Spleen (tissue), 11 donors: Measurements from ENCODE around the gene WDR82. TPM values are rescaled to one million over a fixed set of nuclear protein-coding genes. Genes with fewer than 3 reads are reported as not detected.

ENCODE experiments used
- DNase-seq: peaks from one replicate; pipeline ENCODE4 v3.0.0-alpha.2; 2020
- H3K27ac ChIP-seq, 8 donors: fragments of 200-600 bp; sonication (generic) in 7 of 8; 1 replicate in 4 of 8; 2 replicates in 4 of 8; pipeline versions ENCODE4 v1.5.0 to v1.8.0; 2016 to 2021; ENCODE audit warnings: inconsistent platforms in 4 of 8, mild to moderate bottlenecking in 4 of 8, moderate library complexity in 1 of 8
- H3K27me3 ChIP-seq, 7 donors: fragments of 200-600 bp; sonication (generic) in 6 of 7; replicated peaks in 1 of 7; 1 replicate in 4 of 7; 2 replicates in 3 of 7; pipeline versions ENCODE4 v1.5.0 to v1.8.0; 2016 to 2021; ENCODE audit warnings: inconsistent platforms in 3 of 7, mild to moderate bottlenecking in 1 of 7
- H3K36me3 ChIP-seq, 6 donors: fragments of 200-600 bp; sonication (generic) in 5 of 6; 1 replicate in 4 of 6; 2 replicates in 2 of 6; pipeline versions ENCODE4 v1.5.0 to v1.8.0; 2016 to 2021; ENCODE audit warnings: inconsistent platforms in 2 of 6
- H3K4me1 ChIP-seq, 6 donors: fragments of 200-600 bp; sonication (generic) in 5 of 6; 1 replicate in 3 of 6; 2 replicates in 3 of 6; pipeline versions ENCODE4 v1.5.0 to v1.8.0; 2016 to 2021; ENCODE audit warnings: inconsistent platforms in 3 of 6
- H3K4me3 ChIP-seq, 8 donors: fragments of 200-600 bp; sonication (generic) in 7 of 8; 1 replicate in 4 of 8; 2 replicates in 4 of 8; pipeline versions ENCODE4 v1.5.0 to v1.8.0; 2016 to 2021; ENCODE audit warnings: inconsistent platforms in 4 of 8, mild to moderate bottlenecking in 4 of 8, moderate library complexity in 2 of 8
- H3K9me3 ChIP-seq, 8 donors: fragments of 200-600 bp; sonication (generic) in 7 of 8; 1 replicate in 4 of 8; 2 replicates in 4 of 8; pipeline versions ENCODE4 v1.5.0 to v1.8.0; 2016 to 2021; ENCODE audit warnings: inconsistent platforms in 4 of 8
- CTCF ChIP-seq, 11 experiments: fragments of 200-600 bp in 7 of 11; fragments of 450-650 bp in 4 of 11; sonication (generic) in 4 of 11; IDR thresholded peaks in 8 of 11; conservative IDR thresholded peaks in 3 of 11; 1 replicate in 7 of 11; 2 replicates in 4 of 11; pipeline versions ENCODE4 v1.4.0 to v1.8.0; 2016 to 2021; ENCODE audit warnings: antibody characterized with exemption in 11 of 11, inconsistent platforms in 4 of 11, mild to moderate bottlenecking in 1 of 11
- POLR2A ChIP-seq, 3 donors: fragments of 450-650 bp; IDR thresholded peaks; one replicate each; pipeline ENCODE4 v1.5.1; 2017; ENCODE audit warnings: antibody characterized with exemption in 3 of 3, mild to moderate bottlenecking in 1 of 3
- POLR2AphosphoS5 ChIP-seq, 3 donors: sonication (generic); formaldehyde crosslinking; IDR thresholded peaks; one replicate each; pipeline ENCODE4 v1.5.1; 2017; ENCODE audit warnings: antibody characterized with exemption in 3 of 3
- WGBS, 5 donors: extraction: QIAGEN DNeasy Blood & Tissue Kit in 3 of 5; methylation state at CpG; one replicate each; pipeline versions ENCODE4 v1.1.5 to v1.1.7; 2013 to 2018; 5-methylcytosine and 5-hydroxymethylcytosine counted together
- intact Hi-C: fragments of 100-400 bp; cut with DNase I; formaldehyde crosslinking; loops from one replicate; pipeline ENCODE4 v1.15.0; 2023; ENCODE audit warnings: low total_unique reads
- polyA plus RNA-seq, 3 donors: library from polyadenylated mRNA; stranded (reverse); fragments of 200-250 nt; gene quantifications; one replicate each; pipeline ENCODE4 v1.2.1, GENCODE V29; 2013
- total RNA-seq, 7 donors: library from RNA; depleted of rRNA in 3 of 7; stranded (reverse); fragments of >200 nt in 3 of 7; fragmentation: NEBNext Ultra II Directional in 4 of 7; extraction: Animal tissue kit (Norgen Biotek cat#: 25700) in 4 of 7; gene quantifications; one replicate each; pipeline versions ENCODE4 v1.1.0 to v1.2.1, GENCODE V29; 2016 to 2021
- donor health status: healthy with polysubstance abuse.
- donor health status: DM: no; HTN: no; CAD: no; lungs with moderate emphysema.
- donor health status: DM: no; HTN: no; CAD: no.
- donor health status: Bipolar disorder and iron deficiency.
- donor health status: healthy.
- donor health status: DM: no; HTN: no; CAD: no.
- donor health status: DM: yes; HTN: yes; CAD: no.

WDR82 gene
- total and polyA plus RNA-seq, 10 donors, result 20.9 to 80.6 (median 66.4) TPM

- H3K4me3 ChIP-seq, result no peak overlapping the region
- peak; percentile 72 for DNase-seq
- 39 to 60% (median 40%) methylated on average over 8 of the region's 8 CpGs for WGBS, 5 donors
- peaks cover 17 to 75% (median 42%) of the 10 kb centered on the region in 6 donors for H3K4me1 ChIP-seq
- peak overlapping the region; percentile 29 to 74 (median 62) for H3K27ac ChIP-seq
- H3K36me3 ChIP-seq, result no peaks in the 10 kb centered on the region
- intact Hi-C loops, result no loop called here
- TF ChIP-seq CTCF (IDR thresholded peaks at IDR 0.05 in 8 of 11, conservative IDR thresholded peaks at IDR 0.05 in 3 of 11), result no peak
- no peak for TF ChIP-seq POLR2A (IDR thresholded peaks at IDR 0.05)
- TF ChIP-seq POLR2AphosphoS5 (IDR thresholded peaks at IDR 0.05), result no peak
- H3K27me3 ChIP-seq, result no peaks in the 10 kb centered on the region
- H3K9me3 ChIP-seq, result no peaks in the 10 kb centered on the region
These were observed 3.7 kb upstream of the WDR82 start for GRCh38 chr3:52281981-52282801.

GRCh38 chr3:52280050-52280461, 1.6 kb upstream of the WDR82 start:
- Histone ChIP-seq H3K36me3 (peaks cover 0 to 9% (median 3%) of the 10 kb centered on the region in 6 donors), H3K27me3 (no peaks in the 10 kb centered on the region), H3K27ac (peak overlapping the region in 7 of 8 donors; percentile 29 to 99 (median 98)), H3K4me1 (peaks cover 30 to 82% (median 53%) of the 10 kb centered on the region in 6 donors), H3K4me3 (no peak overlapping the region), H3K9me3 (no peaks in the 10 kb centered on the region)
- intact Hi-C loops, result no loop called here
- TF ChIP-seq CTCF (IDR thresholded peaks at IDR 0.05 in 8 of 11, conservative IDR thresholded peaks at IDR 0.05 in 3 of 11) (no peak), POLR2A (IDR thresholded peaks at IDR 0.05) (no peak), POLR2AphosphoS5 (IDR thresholded peaks at IDR 0.05) (no peak)
- 64 to 78% (median 66%) methylated on average over 6 of the region's 6 CpGs for WGBS, 5 donors
- no peak for DNase-seq

DNA sequence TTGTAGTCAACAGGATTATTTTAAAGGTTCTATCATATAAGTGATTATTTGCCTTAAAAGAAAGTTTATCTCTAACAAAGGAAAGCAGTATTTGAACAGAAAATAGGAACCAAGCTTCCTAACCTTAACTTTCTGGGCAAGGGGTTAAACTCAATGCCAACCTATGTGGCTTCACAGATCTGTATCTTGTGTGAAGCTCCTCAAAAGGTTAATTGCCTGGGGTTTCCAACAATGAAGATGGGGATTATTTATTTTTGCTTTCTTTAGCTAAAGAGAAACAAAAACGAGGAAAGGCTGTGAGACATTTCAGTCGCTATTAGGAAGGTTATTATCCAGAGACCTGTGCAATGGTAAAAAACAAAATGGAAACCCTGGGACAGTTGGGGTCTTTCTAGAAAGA, 1.1 kb upstream of the WDR82 start:
- intact Hi-C loops, result loop anchor here (5.0 kb wide), 1 partner anchor 42 kb away; the partner anchor contains the start of gene TWF2
- DNase-seq, result no peak
- peak overlapping the region in 6 of 8 donors; percentile 66 to 95 (median 81) for H3K4me3 ChIP-seq
- H3K27ac ChIP-seq, result peak overlapping the region in 7 of 8 donors; percentile 96 to 99 (median 98)
- H3K4me1 ChIP-seq, result peaks cover 33 to 87% (median 58%) of the 10 kb centered on the region in 6 donors
- H3K27me3 ChIP-seq, result no peaks in the 10 kb centered on the region
- WGBS, 5 donors, result 48 to 69% (median 53%) methylated on average over 2 of the region's 2 CpGs
- TF ChIP-seq POLR2AphosphoS5 (IDR thresholded peaks at IDR 0.05), result no peak
- no peak for TF ChIP-seq POLR2A (IDR thresholded peaks at IDR 0.05)
- TF ChIP-seq CTCF (IDR thresholded peaks at IDR 0.05 in 8 of 11, conservative IDR thresholded peaks at IDR 0.05 in 3 of 11), result no peak
- H3K36me3 ChIP-seq, result peaks cover 0 to 14% (median 5%) of the 10 kb centered on the region in 6 donors
- no peaks in the 10 kb centered on the region for H3K9me3 ChIP-seq

GRCh38 chr3:52277972-52278509, 408 bp downstream of the WDR82 start:
- intact Hi-C loops, result loop anchor here (5.0 kb wide), 1 partner anchor 41 kb away; the partner anchor contains the start of gene TWF2
- WGBS, 5 donors, result 0 to 1% (median 0%) methylated on average over 36 to 54 of the region's 54 CpGs

More at GRCh38 chr3:52277972-52278509, 408 bp downstream of the WDR82 start:
- no peaks in the 10 kb centered on the region for H3K9me3 ChIP-seq
- TF ChIP-seq CTCF (IDR thresholded peaks at IDR 0.05 in 8 of 11, conservative IDR thresholded peaks at IDR 0.05 in 3 of 11) (peak in 9 of 11 experiments; percentile 15 to 54 (median 47)), POLR2AphosphoS5 (IDR thresholded peaks at IDR 0.05) (no peak)
- peaks cover 0 to 28% (median 12%) of the 10 kb centered on the region in 6 donors for H3K36me3 ChIP-seq
- peak overlapping the region; percentile 94 to 99 (median 98) for H3K27ac ChIP-seq
- peak overlapping the region; percentile 66 to 95 (median 82) for H3K4me3 ChIP-seq
- DNase-seq, result peak; percentile 94
- H3K27me3 ChIP-seq, result no peaks in the 10 kb centered on the region
- peaks cover 43 to 89% (median 71%) of the 10 kb centered on the region in 6 donors for H3K4me1 ChIP-seq
